Germinal center (tissue), 1 donor: ENCODE measurements around the gene SLC22A1.
"Not testable (repeated sequence)": the region's sequence is repeated elsewhere in the genome, so short reads cannot be mapped to it uniquely, and the experiment has no call there.

Source experiments
- DNase-seq: peaks from one replicate; pipeline ENCODE4 v3.0.0; 2012; ENCODE audit warnings: mixed read lengths, low spot score

The SLC22A1 gene

GRCh38 chr6:160124007-160124406, 2.4 kb downstream of the SLC22A1 start:
- no peak for DNase-seq

- no peak for DNase-seq
Observed at GRCh38 chr6:160124605-160125004, 3.0 kb downstream of the SLC22A1 start.

- not testable (repeated sequence) for DNase-seq
Observed at GRCh38 chr6:160125105-160125504, 3.5 kb downstream of the SLC22A1 start.

GRCh38 chr6:160127270-160128124, 5.9 kb downstream of the SLC22A1 start:
- DNase-seq = no peak

- no peak for DNase-seq
Observed at GRCh38 chr6:160128125-160128683, 6.6 kb downstream of the SLC22A1 start.

- DNase-seq = no peak
Observed at GRCh38 chr6:160128879-160129516, 7.4 kb downstream of the SLC22A1 start.

GRCh38 chr6:160129881-160130615, 8.4 kb downstream of the SLC22A1 start:
- no peak for DNase-seq

GRCh38 chr6:160130729-160131484, 9.3 kb downstream of the SLC22A1 start:
- DNase-seq = no peak

GRCh38 chr6:160131636-160132296, 10.2 kb downstream of the SLC22A1 start:
- DNase-seq = no peak

GRCh38 chr6:160132297-160132637, 10.7 kb downstream of the SLC22A1 start:
- no peak for DNase-seq

GRCh38 chr6:160132776-160133338, 11.2 kb downstream of the SLC22A1 start:
- DNase-seq = no peak

- no peak for DNase-seq
Observed at GRCh38 chr6:160133441-160134336, 12.1 kb downstream of the SLC22A1 start.

- not testable (repeated sequence) for DNase-seq
Observed at GRCh38 chr6:160134337-160134751, 12.7 kb downstream of the SLC22A1 start.

GRCh38 chr6:160134779-160135547, 13.3 kb downstream of the SLC22A1 start:
- no peak for DNase-seq

- no peak for DNase-seq
Observed at GRCh38 chr6:160135907-160136655, 14.5 kb downstream of the SLC22A1 start.

GRCh38 chr6:160137130-160137988, 15.7 kb downstream of the SLC22A1 start:
- no peak for DNase-seq
